BE2C (cell line): Measurements from ENCODE around the gene MAPKAP1.

ENCODE experiments used
- DNase-seq: peaks from one replicate; pipeline ENCODE4 v3.0.0-alpha.2; 2020
- H3K27me3 ChIP-seq: fragments of 250-450 bp; sonication (Bioruptor Pico); 2 replicates; pipeline ENCODE4 v1.5.1; 2020; ENCODE audit warnings: mild to moderate bottlenecking
- H3K36me3 ChIP-seq: fragments of 250-450 bp; sonication (Bioruptor Pico); 2 replicates; pipeline ENCODE4 v1.5.1; 2020; ENCODE audit warnings: mild to moderate bottlenecking
- H3K4me1 ChIP-seq: fragments of 250-450 bp; sonication (Bioruptor Pico); 2 replicates; pipeline ENCODE4 v1.5.1; 2020
- H3K4me3 ChIP-seq: 2 replicates; pipeline ENCODE4 v1.5.1; 2011; ENCODE audit warnings: low read depth, low read length
- H3K9me3 ChIP-seq: fragments of 250-450 bp; sonication (Bioruptor Pico); 2 replicates; pipeline ENCODE4 v1.5.1; 2020
- TF ChIP-seq, protein P1 (sequence below): IDR thresholded peaks from 2 replicates; pipeline ENCODE4 v1.5.1; 2012; ENCODE audit warnings: mild to moderate bottlenecking, low read depth, low read length

Gene MAPKAP1

DNA sequence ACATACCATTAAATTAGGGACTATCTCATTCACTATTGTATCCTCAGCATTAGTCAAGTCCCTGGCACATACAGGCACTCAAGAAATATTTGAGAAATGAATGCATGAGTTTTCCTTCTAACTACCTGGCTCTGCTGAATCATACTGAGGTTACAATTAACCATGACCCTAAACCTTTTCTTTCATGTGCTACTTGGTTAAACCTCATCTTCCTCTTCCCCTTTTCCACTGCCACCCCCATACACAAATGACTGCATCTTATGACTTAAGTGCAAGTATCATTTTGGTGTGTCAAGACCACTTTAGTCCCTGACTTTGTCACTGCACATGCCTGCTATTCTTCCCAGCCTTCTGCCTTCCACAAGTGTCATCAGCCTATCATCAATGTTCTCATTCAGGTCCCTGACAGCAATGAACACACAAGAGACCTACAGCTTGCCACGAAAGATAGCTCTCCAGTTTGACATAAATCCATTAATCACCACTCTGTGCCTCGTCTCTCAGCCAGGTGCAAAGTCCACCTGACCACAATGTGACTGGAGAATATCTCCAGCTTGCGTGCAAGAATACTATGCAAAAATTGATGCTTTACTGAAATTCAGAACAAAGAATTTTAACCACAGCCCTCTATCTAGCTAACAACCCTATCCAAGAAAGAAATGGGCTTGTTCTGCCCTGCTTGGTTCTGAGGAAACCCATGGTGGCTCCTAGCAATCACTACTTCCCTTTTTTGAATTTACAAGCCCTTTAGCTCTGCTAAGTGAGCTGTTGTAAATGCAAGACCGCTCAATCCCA lies 74.5 kb downstream of the MAPKAP1 start:
- TF ChIP-seq, protein P1, sequence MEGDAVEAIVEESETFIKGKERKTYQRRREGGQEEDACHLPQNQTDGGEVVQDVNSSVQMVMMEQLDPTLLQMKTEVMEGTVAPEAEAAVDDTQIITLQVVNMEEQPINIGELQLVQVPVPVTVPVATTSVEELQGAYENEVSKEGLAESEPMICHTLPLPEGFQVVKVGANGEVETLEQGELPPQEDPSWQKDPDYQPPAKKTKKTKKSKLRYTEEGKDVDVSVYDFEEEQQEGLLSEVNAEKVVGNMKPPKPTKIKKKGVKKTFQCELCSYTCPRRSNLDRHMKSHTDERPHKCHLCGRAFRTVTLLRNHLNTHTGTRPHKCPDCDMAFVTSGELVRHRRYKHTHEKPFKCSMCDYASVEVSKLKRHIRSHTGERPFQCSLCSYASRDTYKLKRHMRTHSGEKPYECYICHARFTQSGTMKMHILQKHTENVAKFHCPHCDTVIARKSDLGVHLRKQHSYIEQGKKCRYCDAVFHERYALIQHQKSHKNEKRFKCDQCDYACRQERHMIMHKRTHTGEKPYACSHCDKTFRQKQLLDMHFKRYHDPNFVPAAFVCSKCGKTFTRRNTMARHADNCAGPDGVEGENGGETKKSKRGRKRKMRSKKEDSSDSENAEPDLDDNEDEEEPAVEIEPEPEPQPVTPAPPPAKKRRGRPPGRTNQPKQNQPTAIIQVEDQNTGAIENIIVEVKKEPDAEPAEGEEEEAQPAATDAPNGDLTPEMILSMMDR = no peak
- Histone ChIP-seq H3K9me3 (no peaks in the 10 kb centered on the region), H3K36me3 (no peaks in the 10 kb centered on the region), H3K4me3 (no peak overlapping the region), H3K4me1 (peaks cover 11% of the 10 kb centered on the region), H3K27me3 (no peaks in the 10 kb centered on the region)
- DNase-seq = no peak

DNA sequence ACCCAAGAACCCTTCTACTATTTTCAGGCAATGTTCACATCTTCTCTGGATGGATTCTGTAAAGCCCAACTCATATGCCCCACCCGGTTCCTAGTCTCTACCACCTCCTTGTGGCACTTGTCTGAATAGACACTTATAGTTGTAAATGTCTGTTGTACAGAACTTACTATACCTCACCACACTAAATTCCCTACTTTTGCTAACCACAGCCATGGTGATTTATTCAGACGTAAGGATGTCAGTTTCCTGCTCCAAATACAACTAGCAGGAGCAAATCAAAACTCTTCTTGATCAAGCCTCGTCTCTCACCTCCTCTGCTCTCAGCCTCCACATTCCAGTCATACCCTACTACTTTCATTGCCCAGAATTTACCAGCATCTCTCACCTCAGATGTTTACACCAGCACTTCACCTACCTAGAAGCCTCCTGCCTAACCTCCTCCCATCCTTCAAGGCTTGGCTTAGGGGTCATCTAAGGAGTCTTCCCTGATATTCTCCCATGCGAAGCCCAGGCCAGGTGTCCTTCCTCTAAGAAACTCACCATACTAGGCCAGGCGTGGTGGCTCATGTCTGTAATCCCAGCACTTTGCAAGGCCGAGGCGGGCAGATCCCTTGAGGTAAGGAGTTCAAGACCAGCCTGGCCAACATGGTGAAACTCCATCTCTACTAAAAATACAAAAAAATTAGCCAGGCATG lies 75.5 kb downstream of the MAPKAP1 start:
- Histone ChIP-seq H3K4me3 (no peak overlapping the region), H3K9me3 (no peaks in the 10 kb centered on the region), H3K4me1 (peaks cover 11% of the 10 kb centered on the region), H3K27me3 (no peaks in the 10 kb centered on the region), H3K36me3 (no peaks in the 10 kb centered on the region)
- TF ChIP-seq, protein P1 = peak; percentile 87
- peak; percentile 45 for DNase-seq

DNA sequence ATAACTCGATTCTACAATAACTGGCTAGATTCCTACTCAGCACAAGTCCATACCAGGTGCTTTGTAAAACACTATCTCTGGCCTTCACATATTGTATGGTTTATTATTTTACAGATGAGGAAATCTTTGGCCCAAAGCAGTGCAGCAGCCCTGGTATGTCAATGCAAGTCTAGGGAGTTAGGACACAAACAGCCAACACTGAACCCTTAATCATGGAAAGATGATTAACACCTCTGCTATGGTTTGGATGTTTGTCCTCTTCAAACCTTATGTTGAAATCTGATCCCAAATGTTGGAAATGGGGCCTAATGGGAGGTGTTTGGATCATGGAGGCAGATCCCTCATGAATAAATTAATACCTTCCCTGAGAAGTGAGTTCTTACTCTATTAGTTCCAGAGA lies 76.6 kb downstream of the MAPKAP1 start:
- H3K9me3 ChIP-seq = no peaks in the 10 kb centered on the region
- H3K27me3 ChIP-seq = no peaks in the 10 kb centered on the region
- H3K4me1 ChIP-seq = peaks cover 16% of the 10 kb centered on the region
- no peak for DNase-seq
- TF ChIP-seq, protein P1 = no peak
- H3K36me3 ChIP-seq = no peaks in the 10 kb centered on the region; the same call in 1 of the 2 replicates
- H3K4me3 ChIP-seq = no peak overlapping the region

DNA sequence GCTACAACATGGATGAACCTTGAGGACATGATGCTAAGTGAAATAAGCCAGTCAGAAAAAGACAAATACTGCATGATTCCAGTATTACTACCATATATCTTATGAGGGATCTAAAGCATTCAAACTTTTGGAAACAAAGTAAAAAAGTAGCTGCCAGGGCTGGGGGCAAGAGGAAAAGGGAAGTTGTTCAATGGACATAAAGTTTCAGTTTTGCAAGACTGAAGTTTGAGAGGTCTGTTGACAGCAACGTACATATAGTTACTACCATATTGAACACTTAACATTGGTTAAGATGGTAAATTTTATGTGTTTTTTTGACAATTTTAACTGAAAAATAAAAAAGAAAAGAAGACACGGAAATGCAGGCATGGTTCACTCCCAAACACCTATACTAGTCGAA lies 77.6 kb downstream of the MAPKAP1 start:
- Histone ChIP-seq H3K9me3 (no peaks in the 10 kb centered on the region), H3K4me1 (peaks cover 12% of the 10 kb centered on the region; the same call in 1 of the 2 replicates), H3K27me3 (no peaks in the 10 kb centered on the region), H3K36me3 (no peaks in the 10 kb centered on the region; the same call in 1 of the 2 replicates), H3K4me3 (no peak overlapping the region)
- DNase-seq = no peak
- TF ChIP-seq, protein P1 = no peak

DNA sequence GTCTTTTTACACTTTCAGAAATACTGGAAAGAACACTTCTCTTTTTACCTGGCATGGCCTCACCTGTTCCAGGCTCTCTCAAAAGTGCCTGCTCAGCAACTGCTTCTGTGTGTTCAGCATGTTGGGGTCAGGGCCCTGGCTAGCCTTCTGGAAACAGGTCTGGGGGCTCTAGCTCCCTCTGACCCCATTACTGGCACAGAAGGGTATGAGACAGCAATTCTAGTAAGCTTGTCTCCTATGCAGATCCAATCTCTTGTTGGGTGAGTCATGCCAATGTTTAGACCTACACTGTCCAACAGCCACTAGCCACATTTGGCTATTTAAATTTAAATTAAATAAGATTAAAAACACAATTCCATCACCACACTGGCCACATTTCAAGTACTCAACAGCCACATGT lies 80.8 kb downstream of the MAPKAP1 start:
- peaks cover 12% of the 10 kb centered on the region; the same call in 1 of the 2 replicates for H3K4me1 ChIP-seq
- no peaks in the 10 kb centered on the region for H3K9me3 ChIP-seq
- no peak for DNase-seq

More for the DNA sequence above, 80.8 kb downstream of the MAPKAP1 start:
- H3K27me3 ChIP-seq = no peaks in the 10 kb centered on the region
- H3K4me3 ChIP-seq = no peak overlapping the region
- TF ChIP-seq, protein P1 = no peak
- no peaks in the 10 kb centered on the region; the same call in 1 of the 2 replicates for H3K36me3 ChIP-seq
